HS-27A (cell line): ENCODE results near the gene TNFAIP8L3.

ENCODE experiments used
- DNase-seq: peaks from one replicate; pipeline ENCODE4 v3.0.0-alpha.2; 2012; ENCODE audit warnings: low read depth, missing footprints

TNFAIP8L3 gene

GRCh38 chr15:51089699-51090453, 4.8 kb downstream of the TNFAIP8L3 start:
- no peak for DNase-seq

- DNase-seq = no peak
Observed at GRCh38 chr15:51089041-51089440, 5.7 kb downstream of the TNFAIP8L3 start.

GRCh38 chr15:51088585-51088984, 6.1 kb downstream of the TNFAIP8L3 start:
- DNase-seq = no peak

- DNase-seq = no peak
Observed at GRCh38 chr15:51087513-51087912, 7.2 kb downstream of the TNFAIP8L3 start.

- no peak for DNase-seq
Observed at GRCh38 chr15:51086409-51086808, 8.3 kb downstream of the TNFAIP8L3 start.

DNA sequence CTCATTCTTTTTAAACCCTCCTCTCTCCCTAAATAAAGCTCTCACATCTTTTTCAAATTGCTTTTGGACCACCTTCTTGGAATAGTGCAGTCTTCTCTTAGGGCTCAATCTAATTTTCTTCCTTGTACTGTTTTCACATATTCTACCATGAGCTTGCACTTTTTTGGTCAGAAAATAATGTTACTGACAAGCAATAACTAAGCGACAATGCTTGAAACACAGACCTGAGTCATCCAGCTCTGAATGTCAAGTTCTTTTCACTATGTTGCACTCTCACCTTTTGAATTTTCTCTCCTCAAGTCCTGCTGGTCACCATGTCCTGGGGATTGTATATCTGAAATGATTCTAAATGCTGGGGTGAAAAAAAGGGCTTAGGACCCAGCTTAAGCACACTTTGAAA, 8.9 kb downstream of the TNFAIP8L3 start:
- no peak for DNase-seq

DNA sequence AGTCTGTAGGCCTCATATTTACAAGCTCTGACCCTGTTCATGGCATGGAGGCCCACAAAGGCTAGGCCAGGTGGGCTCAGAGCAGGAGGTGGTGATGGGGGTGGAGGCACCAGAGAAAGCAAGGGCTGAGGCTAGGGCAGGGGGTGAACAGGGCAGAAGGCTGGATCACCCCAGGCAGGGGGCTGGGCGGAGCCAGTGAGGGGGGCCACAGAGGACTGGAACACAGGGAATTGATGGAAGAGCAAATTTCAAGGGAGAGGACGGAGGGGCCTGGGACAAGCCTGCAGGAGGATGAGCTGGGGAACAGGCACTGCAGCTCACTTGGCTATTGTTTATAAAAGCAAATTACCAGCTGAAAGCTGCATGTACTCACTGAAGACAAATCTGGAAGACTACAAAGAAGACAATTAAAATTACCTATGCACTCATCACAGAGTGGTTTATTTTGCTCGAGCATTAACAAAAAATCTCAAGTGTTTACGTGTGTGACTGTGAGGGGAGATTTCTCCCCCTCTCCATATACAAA, 11.0 kb downstream of the TNFAIP8L3 start:
- no peak for DNase-seq

DNA sequence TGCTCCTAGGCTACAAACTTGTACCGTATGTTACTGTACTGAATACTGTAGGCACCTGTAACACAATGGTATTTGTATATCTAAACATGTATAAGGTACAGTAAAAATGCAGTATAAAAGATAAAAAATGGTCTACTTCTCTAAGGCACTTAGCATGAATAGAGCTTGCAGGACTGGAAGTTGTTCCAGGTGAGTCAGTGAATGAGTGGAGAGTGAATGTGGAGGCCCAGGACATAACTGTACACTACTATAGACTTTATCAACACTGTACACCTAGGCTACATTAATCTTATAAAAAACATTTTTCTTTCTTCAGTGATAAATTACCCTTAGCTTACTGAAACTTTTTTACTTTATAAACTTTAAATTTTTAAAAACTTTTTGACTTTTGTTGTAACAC, 12.5 kb downstream of the TNFAIP8L3 start:
- no peak for DNase-seq

DNA sequence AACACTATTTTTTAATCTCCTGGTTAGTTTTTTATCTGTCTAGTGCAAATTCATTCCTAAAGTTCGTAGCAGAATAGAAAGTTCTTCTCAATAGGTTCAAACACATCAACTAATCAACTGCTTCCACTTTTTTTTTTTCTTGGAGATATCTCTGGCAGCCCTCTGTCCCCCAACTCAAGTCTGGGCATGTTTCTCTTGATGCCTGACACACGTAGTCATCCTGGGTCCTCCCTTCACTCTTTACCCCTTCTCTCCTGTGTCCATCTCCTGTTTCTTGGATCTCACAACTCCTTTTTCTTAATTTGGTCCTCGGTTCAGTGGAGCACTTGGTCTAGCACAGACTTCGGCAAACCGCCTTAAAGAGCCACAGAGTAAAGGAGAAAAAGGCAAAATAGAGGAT, 14.4 kb downstream of the TNFAIP8L3 start:
- DNase-seq = no peak

DNA sequence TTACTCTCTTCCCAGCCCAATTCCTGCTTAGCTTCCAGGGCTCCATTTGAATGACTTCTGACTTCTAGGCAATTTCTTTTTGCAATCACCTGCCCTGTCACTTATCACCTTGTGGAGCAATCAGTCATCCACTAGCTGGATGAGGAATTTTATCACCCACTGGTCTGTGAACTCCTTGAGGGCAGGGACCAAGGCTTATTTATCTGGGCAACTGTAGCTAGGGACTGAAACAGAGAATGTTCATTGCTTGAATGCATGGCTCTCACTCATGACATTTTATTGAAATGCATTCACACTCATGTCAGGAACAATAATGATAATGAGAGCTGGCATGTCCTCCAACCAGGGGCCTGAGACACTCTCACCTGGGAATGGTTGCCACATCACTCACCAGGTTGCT, 15.5 kb downstream of the TNFAIP8L3 start:
- DNase-seq = no peak

DNA sequence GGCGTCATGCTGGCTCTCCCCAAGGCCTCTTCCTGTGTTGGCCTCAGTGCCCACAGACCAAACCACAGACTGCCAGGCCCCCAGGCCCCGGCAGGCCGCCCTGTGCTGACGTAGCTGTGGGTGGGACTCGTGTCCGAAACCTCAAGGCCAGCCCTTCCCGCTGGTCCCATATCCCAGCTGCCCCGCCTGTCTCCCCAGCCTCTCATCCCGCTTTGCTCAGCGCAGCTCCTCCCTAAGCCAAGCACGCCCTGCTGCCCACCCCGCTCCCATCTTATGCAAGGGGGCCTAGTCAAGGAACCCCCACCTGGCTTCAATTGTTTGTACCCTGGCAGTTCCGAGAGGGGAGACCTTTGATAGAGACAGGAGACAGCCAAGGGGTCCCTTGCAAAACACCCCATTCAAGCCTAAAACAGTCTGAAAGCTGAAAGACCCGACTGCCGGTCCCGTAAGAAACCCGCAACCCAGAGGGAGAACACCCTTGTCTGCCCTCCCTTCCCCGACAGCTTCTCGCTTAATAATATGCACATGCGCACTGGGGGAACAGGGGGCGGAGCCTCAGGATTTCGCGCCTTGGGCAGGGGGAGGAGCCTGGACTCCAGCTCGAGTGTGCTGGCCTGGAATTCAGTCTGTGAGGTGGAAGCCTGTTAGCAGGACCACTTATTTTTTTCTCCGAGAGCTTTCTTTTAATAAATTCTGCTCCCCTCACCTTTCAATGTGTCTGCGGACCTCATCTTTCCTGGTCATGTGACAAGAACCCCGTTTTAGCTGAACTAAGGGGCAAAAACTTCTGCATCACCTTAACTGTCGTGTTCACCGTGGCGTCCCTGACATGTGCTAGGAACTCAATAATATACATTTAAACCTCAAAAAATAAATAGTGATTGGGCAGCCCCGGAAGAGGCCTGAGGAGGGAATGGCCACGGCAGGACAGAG, 17.2 kb downstream of the TNFAIP8L3 start:
- DNase-seq = peak; percentile 59

- DNase-seq = no peak
Observed at GRCh38 chr15:51076524-51077220, 18.0 kb downstream of the TNFAIP8L3 start.

DNA sequence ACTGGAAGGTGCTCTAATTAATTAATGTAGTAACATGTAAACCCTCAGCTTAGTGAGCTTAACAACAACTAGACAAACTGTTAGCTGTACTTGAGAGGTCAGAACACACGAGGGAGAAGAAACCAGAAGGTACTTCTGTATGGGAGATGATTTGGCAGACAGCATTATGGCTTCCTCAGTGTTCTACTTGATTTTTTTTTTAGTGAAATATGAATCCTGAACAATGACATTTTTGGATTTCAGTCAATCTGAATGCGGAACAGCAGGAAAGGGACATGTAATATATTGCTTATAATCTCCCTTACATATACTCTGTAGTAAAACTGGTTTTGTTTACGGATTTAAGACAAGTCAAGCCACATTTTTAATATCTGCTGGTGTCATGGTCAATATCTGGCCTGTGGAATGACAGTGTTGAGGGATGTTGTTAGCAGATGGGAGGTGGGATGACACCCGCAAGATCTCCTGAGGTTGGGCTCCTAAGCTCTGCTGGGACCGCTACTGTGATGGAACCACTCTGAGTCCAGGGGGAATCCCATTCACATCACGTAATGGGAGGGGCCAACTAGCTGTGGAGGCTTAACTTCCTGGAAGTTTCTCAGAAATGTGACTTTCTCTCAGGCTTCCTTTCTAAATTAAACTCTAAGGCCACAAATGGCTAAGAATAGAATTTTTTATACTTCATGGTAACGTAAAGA, 18.7 kb downstream of the TNFAIP8L3 start:
- DNase-seq = no peak

DNA sequence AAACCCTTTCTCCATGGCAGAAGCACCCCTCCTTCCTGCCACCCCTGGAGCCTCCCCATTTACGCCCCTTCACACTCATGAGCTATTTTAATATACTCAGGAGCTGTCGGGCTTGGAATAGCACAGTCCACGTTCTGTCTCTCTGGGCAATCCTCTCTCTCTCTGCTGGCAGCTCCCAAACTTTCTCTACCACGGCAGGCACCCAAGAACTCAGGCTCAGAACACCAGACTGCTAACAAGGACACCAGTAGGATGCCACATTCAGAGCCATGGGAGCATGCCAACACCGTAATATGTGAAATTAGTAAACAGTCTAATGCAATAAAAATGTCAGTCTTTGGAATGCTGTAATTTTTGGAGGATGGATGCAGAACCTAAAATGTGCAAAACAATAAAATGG, 19.3 kb downstream of the TNFAIP8L3 start:
- no peak for DNase-seq

- no peak for DNase-seq
Observed at GRCh38 chr15:51074926-51075325, 19.8 kb downstream of the TNFAIP8L3 start.

- DNase-seq = no peak
Observed at GRCh38 chr15:51071578-51071977, 23.1 kb downstream of the TNFAIP8L3 start.

DNA sequence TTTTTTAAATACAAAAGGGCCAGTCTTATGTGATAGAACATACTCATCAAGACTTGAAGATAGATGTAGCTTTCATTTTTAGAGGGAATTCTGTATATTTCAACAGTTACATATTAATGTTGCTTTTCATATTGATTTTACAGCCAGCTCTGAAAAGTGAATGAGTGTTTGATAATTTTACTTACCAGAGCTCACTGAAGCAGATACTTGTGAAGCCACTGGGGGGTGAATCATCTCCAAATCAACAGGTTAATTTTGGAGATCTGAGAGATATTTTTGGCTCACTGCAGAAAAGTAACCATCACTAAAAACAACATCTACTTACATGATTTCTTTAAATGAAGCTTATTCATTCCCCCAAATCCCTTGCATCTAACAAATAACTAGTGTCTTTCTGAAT, 24.7 kb downstream of the TNFAIP8L3 start:
- DNase-seq = no peak

DNA sequence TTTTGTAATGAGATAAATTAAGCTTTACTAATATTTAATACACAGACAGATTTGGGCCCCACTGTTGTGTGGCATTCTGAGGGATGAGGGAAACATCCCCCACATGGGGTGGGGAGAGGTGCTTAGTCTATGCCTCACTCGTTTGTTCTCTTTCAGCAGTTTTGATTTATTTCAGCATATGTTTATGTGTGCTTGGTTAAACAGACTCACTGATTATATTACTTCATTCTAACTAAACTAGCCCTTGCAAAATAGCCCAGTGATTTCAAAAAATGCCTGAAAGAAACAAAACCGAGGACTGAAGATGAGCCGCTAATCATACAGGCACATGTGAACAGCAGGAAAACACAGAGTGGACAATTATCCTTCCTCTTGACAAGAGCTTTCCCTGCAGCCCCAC, 27.2 kb downstream of the TNFAIP8L3 start:
- no peak for DNase-seq

- DNase-seq = no peak
Observed at GRCh38 chr15:51065781-51066180, 28.9 kb downstream of the TNFAIP8L3 start.

DNA sequence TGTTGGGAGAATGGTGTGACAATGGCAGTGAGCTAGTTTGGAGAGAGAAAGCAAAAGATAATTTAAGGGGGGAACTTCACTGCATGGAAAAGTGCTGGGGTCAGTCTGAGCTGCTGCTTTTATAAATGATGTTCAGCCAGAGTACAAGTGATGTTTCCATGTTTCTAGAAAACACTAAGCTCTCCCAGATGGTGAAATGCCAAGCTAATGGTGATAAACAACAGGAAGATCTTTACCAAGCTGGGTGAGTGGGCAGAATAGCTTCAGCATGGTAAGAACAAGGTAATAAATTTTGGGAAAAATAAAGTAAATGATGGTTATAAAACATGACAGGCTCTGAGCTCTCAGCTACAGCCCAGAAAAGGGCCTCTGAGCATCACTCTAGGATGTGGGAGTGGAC, 29.4 kb downstream of the TNFAIP8L3 start:
- no peak for DNase-seq

DNA sequence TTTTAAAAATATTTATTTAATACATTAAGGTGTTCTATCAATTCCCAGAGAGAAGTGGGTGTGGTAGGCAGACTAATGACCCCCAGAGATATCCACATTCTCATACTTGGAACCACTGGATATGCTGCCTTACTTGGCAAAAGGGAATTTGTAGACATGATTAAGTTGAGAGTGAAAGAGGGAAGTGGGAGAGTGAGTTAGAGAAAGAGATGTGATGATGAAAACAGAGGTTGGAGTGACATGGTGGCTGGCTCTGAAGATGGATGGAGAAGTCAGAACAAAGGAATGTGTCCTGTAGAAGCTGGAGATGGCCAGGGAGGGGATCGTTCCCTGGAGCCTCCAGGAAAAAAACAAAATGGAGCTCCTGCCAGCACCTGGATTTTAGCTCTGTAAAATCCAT, 32.0 kb downstream of the TNFAIP8L3 start:
- no peak for DNase-seq
